NCI-H82 (cell line): Measurements from ENCODE around the gene SYNRG.
"Not testable (repeated sequence)": the region's sequence is repeated elsewhere in the genome, so short reads cannot be mapped to it uniquely, and the experiment has no call there.

ENCODE experiments used
- DNase-seq: peaks from one replicate; lab custom pipeline; 2025; lab: John Stamatoyannopoulos, UW

SYNRG gene

GRCh38 chr17:37609170-37610040 is at the start of gene SYNRG:
TSS of gene SYNRG (minus strand) at chr17:37609418. CDS start at chr17:37609355, 63 bp downstream.
- peak; percentile 98 for DNase-seq

GRCh38 chr17:37657202-37657601 is 48.0 kb upstream of the SYNRG start:
- no peak for DNase-seq

GRCh38 chr17:37651849-37652248 is 42.6 kb upstream of the SYNRG start:
- DNase-seq, result no peak

GRCh38 chr17:37650419-37651003 is 41.3 kb upstream of the SYNRG start:
- DNase-seq, result peak; percentile 53

GRCh38 chr17:37648555-37648954 is 39.3 kb upstream of the SYNRG start:
- no peak for DNase-seq

- no peak for DNase-seq
These were observed 38.6 kb upstream of the SYNRG start for GRCh38 chr17:37647856-37648255.

GRCh38 chr17:37643869-37644268 is 34.7 kb upstream of the SYNRG start:
- DNase-seq, result peak; percentile 44

- peak; percentile 96 for DNase-seq
These were observed 34.0 kb upstream of the SYNRG start, which contains the start of gene DDX52 for GRCh38 chr17:37643118-37643766. TSS of gene DDX52 (minus strand) at chr17:37643446. CDS start at chr17:37643420, 26 bp downstream.

GRCh38 chr17:37642681-37643080 is 33.5 kb upstream of the SYNRG start:
- DNase-seq, result peak; percentile 36

GRCh38 chr17:37640015-37640414 is 30.8 kb upstream of the SYNRG start:
- no peak for DNase-seq

GRCh38 chr17:37637956-37638355 is 28.7 kb upstream of the SYNRG start:
- no peak for DNase-seq

GRCh38 chr17:37616430-37616829 is 7.2 kb upstream of the SYNRG start:
- not testable (repeated sequence) for DNase-seq

GRCh38 chr17:37614823-37615222 is 5.6 kb upstream of the SYNRG start:
- DNase-seq, result no peak

- DNase-seq, result no peak
These were observed 5.2 kb upstream of the SYNRG start for GRCh38 chr17:37614391-37614790.

- DNase-seq, result peak; percentile 21
These were observed 1.8 kb upstream of the SYNRG start for GRCh38 chr17:37610971-37611370.

GRCh38 chr17:37610041-37610420 is 813 bp upstream of the SYNRG start:
- peak; percentile 28 for DNase-seq

- peak; percentile 78 for DNase-seq
These were observed 658 bp downstream of the SYNRG start for GRCh38 chr17:37608351-37609169.

- no peak for DNase-seq
These were observed 1.4 kb downstream of the SYNRG start for GRCh38 chr17:37607637-37608331.

GRCh38 chr17:37605813-37606505 is 3.3 kb downstream of the SYNRG start:
- DNase-seq, result no peak

- no peak for DNase-seq
These were observed 4.1 kb downstream of the SYNRG start for GRCh38 chr17:37605081-37605480.

- peak; percentile 4 for DNase-seq
These were observed 4.7 kb downstream of the SYNRG start for GRCh38 chr17:37604556-37604955.
